NCI-H1417 (cell line): ENCODE data around the gene IFFO2.

Experiments
- DNase-seq, 3 experiments: peaks; one replicate each; lab custom pipeline; 2025; lab: John Stamatoyannopoulos, UW

Gene IFFO2

GRCh38 chr1:18919197-18919905 lies 37.1 kb downstream of the IFFO2 start:
- DNase-seq, result no peak

GRCh38 chr1:18918417-18918816 lies 38.1 kb downstream of the IFFO2 start:
- no peak for DNase-seq

- no peak for DNase-seq
Measured at GRCh38 chr1:18917071-18917799, 39.2 kb downstream of the IFFO2 start.

GRCh38 chr1:18915341-18915740 lies 41.1 kb downstream of the IFFO2 start:
- DNase-seq, result no peak

- peak in 2 of 3 experiments; percentile 20 to 32 for DNase-seq
Measured at GRCh38 chr1:18913065-18913835, 43.2 kb downstream of the IFFO2 start.

- no peak for DNase-seq
Measured at GRCh38 chr1:18912550-18912949, 43.9 kb downstream of the IFFO2 start.

GRCh38 chr1:18908911-18909771 lies 47.3 kb downstream of the IFFO2 start:
- no peak for DNase-seq

GRCh38 chr1:18907917-18908845 lies 48.3 kb downstream of the IFFO2 start:
- DNase-seq, result no peak

- DNase-seq, result peak; percentile 45 to 75 (median 49)
Measured at GRCh38 chr1:18907021-18907916, 49.2 kb downstream of the IFFO2 start.

GRCh38 chr1:18903291-18903756 lies 53.2 kb downstream of the IFFO2 start:
- DNase-seq, result no peak

GRCh38 chr1:18902523-18903290 lies 53.8 kb downstream of the IFFO2 start, which contains the start of gene ALDH4A1:
ALDH4A1 (minus strand) TSS chr1:18902555; CDS start chr1:18902523, 32 bp downstream.
- DNase-seq, result peak; percentile 95 to 98 (median 96)

GRCh38 chr1:18901952-18902522 lies 54.4 kb downstream of the IFFO2 start:
- peak in 1 of 3 experiments; percentile 65 for DNase-seq

- peak in 1 of 3 experiments; percentile 24 for DNase-seq
Measured at GRCh38 chr1:18901147-18901951, 55.1 kb downstream of the IFFO2 start.

- no peak for DNase-seq
Measured at GRCh38 chr1:18900303-18900841, 56.1 kb downstream of the IFFO2 start.

- no peak for DNase-seq
Measured at GRCh38 chr1:18899363-18900049, 57.0 kb downstream of the IFFO2 start.

- DNase-seq, result no peak
Measured at GRCh38 chr1:18898567-18898966, 57.9 kb downstream of the IFFO2 start.
